Hematopoietic multipotent progenitor cell treated with erythropoietin and hydrocortisone succinate and interleukin-3 and kit ligand, for 17 days (in vitro differentiated cells): ENCODE measurements around the gene PDS5B.
"Not testable (repeated sequence)": the region's sequence is repeated elsewhere in the genome, so short reads cannot be mapped to it uniquely, and the experiment has no call there.

ENCODE experiments used
- DNase-seq: peaks from one replicate; pipeline ENCODE4 v3.0.0-alpha.2; 2015; ENCODE audit warnings: low spot score

PDS5B gene

GRCh38 chr13:32802159-32802558, 215.9 kb downstream of the PDS5B start:
- DNase-seq = no peak

GRCh38 chr13:32804673-32805230, 218.5 kb downstream of the PDS5B start:
- DNase-seq = no peak

GRCh38 chr13:32811297-32811800, 225.1 kb downstream of the PDS5B start:
- no peak for DNase-seq

- no peak for DNase-seq
These were observed 235.0 kb downstream of the PDS5B start for GRCh38 chr13:32821149-32821688.

GRCh38 chr13:32822771-32823170, 236.5 kb downstream of the PDS5B start:
- no peak for DNase-seq

GRCh38 chr13:32823597-32823996, 237.3 kb downstream of the PDS5B start:
- no peak for DNase-seq

GRCh38 chr13:32824061-32824460, 237.8 kb downstream of the PDS5B start:
- no peak for DNase-seq

- DNase-seq = no peak
These were observed 238.4 kb downstream of the PDS5B start for GRCh38 chr13:32824675-32825074.

- no peak for DNase-seq
These were observed 239.2 kb downstream of the PDS5B start for GRCh38 chr13:32825481-32825880.

GRCh38 chr13:32826372-32826771, 240.1 kb downstream of the PDS5B start:
- not testable (repeated sequence) for DNase-seq
